ENCODE data around the gene PCBP3. TPM values are rescaled to one million over a fixed set of nuclear protein-coding genes. Genes with fewer than 3 reads are reported as not detected.

PCBP3 gene
- 14.5 and 24.2 TPM in 2 replicates for total RNA-seq

DNA sequence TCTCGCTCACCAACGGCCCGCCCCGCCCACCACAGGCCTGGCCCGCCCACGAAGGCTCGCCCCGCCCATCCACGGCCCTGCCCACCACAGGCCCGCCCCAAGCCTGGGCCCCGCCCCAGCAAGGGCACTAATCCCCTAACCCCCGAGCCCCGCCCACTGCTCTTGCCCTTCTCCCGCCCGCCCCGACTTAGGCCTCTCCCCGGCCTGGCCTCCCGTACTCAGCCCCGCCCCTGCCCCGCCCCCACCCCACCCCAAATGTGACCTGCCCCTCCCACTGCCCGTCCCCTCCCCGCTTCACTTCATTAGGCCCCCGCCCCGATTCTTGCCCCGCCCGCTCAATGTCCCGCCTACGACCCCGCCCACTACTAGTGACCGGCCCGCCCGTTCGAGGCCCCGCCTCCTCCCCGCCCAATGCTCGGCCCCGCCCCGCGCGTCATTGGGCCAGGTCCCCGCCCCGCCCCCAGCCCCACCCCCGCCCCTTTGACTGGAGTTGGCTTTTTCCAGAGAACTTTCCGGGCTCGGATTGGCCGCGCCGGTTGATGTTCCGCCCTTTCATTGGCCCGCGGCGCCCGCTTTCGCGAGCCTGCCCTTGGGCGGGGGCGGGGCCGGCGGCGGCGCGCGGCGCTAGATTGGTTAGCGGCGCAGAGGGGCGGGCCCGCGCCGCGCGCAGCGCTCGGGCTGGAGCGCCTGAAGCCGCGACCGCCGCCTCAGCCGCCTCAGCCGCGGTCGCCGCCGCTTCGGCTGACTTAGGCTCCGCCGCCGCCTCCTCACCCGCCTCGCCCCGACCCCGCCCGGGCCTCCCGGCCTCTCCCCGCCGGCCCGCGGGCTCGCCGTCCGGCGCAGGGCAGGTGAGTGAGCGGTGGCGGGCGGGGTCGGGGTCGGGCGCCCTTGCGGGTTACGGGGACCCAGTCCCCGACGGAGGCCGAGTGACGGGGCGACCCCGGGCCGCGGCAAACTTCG lies at the start of gene PCBP3:
PCBP3 (plus strand) TSS at position 705 of the 960 bp plus-strand sequence. CDS start 206,361 bp downstream, outside the sequence.

GRCh38 chr21:45981151-45982091 lies 337.9 kb downstream of the PCBP3 start, which contains the start of gene COL6A1:
Gene COL6A1 (plus strand): TSS chr21:45981770. CDS start chr21:45981851, 81 bp downstream.

Other genes with a start within 250 kb of the PCBP3 start
- gene COL18A1, start 238.6 kb upstream of the PCBP3 start, total RNA-seq, result 393 and 429 TPM in 2 replicates
- gene SLC19A1, start 101.3 kb upstream of the PCBP3 start, total RNA-seq, result 4.3 and 6.0 TPM in 2 replicates